ENCODE measurements around the gene GNAZ. TPM values are rescaled to one million over a fixed set of nuclear protein-coding genes. Genes with fewer than 3 reads are reported as not detected.

The GNAZ gene
- total RNA-seq, 1 experiment from 2014 or later, result 11.1 TPM

- Histone ChIP-seq H3K27me3 (ENCODE audit: insufficient read depth, low read length) (no peaks in the 10 kb centered on the region), H3K79me2 (ENCODE audit: insufficient read depth, low read length) (no peaks in the 10 kb centered on the region), H3K4me1 (ENCODE audit: control insufficient read depth in 1 of 2, insufficient read depth in 2 of 2, low read length in 2 of 2) (peaks cover 0 to 4% of the 10 kb centered on the region in 2 experiments; a peak in 1 of 4 replicates), H3K9ac (ENCODE audit: low read length) (no peak overlapping the region), H3K27ac (ENCODE audit: low read depth, low read length) (no peak overlapping the region), H3K4me2 (ENCODE audit: low read length) (no peak overlapping the region), H3K9me2 (ENCODE audit: insufficient read depth) (no peaks in the 10 kb centered on the region), H3K9me3 (ENCODE audit: control insufficient read depth in 1 of 2, insufficient read depth in 1 of 2, low read depth in 1 of 2, low read length in 2 of 2) (no peaks in the 10 kb centered on the region), H4K20me1 (ENCODE audit: insufficient read depth) (no peaks in the 10 kb centered on the region), H3K4me3 (replicated peaks in 1 of 2; ENCODE audit: low read depth in 1 of 2, low read length in 2 of 2) (no peak overlapping the region), H3K36me3 (ENCODE audit: control insufficient read depth in 1 of 2, insufficient read depth in 2 of 2, low read length in 2 of 2) (no peaks in the 10 kb centered on the region), H2AFZ (ENCODE audit: low read depth, low read length, poor library complexity, severe bottlenecking) (no peak overlapping the region)
- DNase-seq (ENCODE audit: low read depth, low spot score) (no peak), ATAC-seq (no peak)
- no TSS peak for BruUV-seq (replicated peaks)
- POLR2A ChIA-PET, result no interaction called here
- TF ChIP-seq EGR1 (IDR thresholded peaks at IDR 0.05; ENCODE audit: low read depth) (no peak), CBX3 (IDR thresholded peaks at IDR 0.05; ENCODE audit: low read depth) (no peak), SRF (IDR thresholded peaks at IDR 0.05; ENCODE audit: low read depth) (no peak), ZBTB33 (IDR thresholded peaks at IDR 0.05; ENCODE audit: extremely low read depth, insufficient replicate concordance, low read length) (no peak), EZH2phosphoT487 (IDR thresholded peaks at IDR 0.05; ENCODE audit: borderline replicate concordance) (no peak), RAD21 (IDR thresholded peaks at IDR 0.05; ENCODE audit: low read depth) (no peak), YY1 (IDR thresholded peaks at IDR 0.05; ENCODE audit: extremely low read depth, insufficient replicate concordance, low read depth, low read length) (no peak), SP1 (IDR thresholded peaks at IDR 0.05; ENCODE audit: low read depth) (no peak), SIN3A (IDR thresholded peaks at IDR 0.05; ENCODE audit: low read depth) (no peak), ZNF274 (IDR thresholded peaks at IDR 0.05; ENCODE audit: low read depth, low read length) (no peak), EZH2 (IDR thresholded peaks at IDR 0.05) (no peak), TCF7L2 (IDR thresholded peaks at IDR 0.05; ENCODE audit: borderline replicate concordance, extremely low read depth, insufficient read depth, insufficient read length) (no peak), MAX (IDR thresholded peaks at IDR 0.05) (no peak), CEBPB (IDR thresholded peaks at IDR 0.05; ENCODE audit: low read depth) (no peak), POLR2A (IDR thresholded peaks at IDR 0.05; ENCODE audit: borderline replicate concordance, extremely low read depth, insufficient read depth, insufficient read length) (no peak), POLR2AphosphoS5 (IDR thresholded peaks at IDR 0.05; ENCODE audit: low read depth, low read length) (no peak), JUND (IDR thresholded peaks at IDR 0.05) (no peak)
- TF ChIP-seq, protein P1, sequence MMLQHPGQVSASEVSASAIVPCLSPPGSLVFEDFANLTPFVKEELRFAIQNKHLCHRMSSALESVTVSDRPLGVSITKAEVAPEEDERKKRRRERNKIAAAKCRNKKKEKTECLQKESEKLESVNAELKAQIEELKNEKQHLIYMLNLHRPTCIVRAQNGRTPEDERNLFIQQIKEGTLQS (IDR thresholded peaks at IDR 0.05), result no peak
- TF ChIP-seq, protein P2, sequence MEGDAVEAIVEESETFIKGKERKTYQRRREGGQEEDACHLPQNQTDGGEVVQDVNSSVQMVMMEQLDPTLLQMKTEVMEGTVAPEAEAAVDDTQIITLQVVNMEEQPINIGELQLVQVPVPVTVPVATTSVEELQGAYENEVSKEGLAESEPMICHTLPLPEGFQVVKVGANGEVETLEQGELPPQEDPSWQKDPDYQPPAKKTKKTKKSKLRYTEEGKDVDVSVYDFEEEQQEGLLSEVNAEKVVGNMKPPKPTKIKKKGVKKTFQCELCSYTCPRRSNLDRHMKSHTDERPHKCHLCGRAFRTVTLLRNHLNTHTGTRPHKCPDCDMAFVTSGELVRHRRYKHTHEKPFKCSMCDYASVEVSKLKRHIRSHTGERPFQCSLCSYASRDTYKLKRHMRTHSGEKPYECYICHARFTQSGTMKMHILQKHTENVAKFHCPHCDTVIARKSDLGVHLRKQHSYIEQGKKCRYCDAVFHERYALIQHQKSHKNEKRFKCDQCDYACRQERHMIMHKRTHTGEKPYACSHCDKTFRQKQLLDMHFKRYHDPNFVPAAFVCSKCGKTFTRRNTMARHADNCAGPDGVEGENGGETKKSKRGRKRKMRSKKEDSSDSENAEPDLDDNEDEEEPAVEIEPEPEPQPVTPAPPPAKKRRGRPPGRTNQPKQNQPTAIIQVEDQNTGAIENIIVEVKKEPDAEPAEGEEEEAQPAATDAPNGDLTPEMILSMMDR (IDR thresholded peaks at IDR 0.05 in 2 of 3, conservative IDR thresholded peaks at IDR 0.05 in 1 of 3; ENCODE audit: borderline replicate concordance in 1 of 3, insufficient read depth in 1 of 3, low read depth in 2 of 3, low read length in 2 of 3), result no peak
- TF ChIP-seq, protein P3, sequence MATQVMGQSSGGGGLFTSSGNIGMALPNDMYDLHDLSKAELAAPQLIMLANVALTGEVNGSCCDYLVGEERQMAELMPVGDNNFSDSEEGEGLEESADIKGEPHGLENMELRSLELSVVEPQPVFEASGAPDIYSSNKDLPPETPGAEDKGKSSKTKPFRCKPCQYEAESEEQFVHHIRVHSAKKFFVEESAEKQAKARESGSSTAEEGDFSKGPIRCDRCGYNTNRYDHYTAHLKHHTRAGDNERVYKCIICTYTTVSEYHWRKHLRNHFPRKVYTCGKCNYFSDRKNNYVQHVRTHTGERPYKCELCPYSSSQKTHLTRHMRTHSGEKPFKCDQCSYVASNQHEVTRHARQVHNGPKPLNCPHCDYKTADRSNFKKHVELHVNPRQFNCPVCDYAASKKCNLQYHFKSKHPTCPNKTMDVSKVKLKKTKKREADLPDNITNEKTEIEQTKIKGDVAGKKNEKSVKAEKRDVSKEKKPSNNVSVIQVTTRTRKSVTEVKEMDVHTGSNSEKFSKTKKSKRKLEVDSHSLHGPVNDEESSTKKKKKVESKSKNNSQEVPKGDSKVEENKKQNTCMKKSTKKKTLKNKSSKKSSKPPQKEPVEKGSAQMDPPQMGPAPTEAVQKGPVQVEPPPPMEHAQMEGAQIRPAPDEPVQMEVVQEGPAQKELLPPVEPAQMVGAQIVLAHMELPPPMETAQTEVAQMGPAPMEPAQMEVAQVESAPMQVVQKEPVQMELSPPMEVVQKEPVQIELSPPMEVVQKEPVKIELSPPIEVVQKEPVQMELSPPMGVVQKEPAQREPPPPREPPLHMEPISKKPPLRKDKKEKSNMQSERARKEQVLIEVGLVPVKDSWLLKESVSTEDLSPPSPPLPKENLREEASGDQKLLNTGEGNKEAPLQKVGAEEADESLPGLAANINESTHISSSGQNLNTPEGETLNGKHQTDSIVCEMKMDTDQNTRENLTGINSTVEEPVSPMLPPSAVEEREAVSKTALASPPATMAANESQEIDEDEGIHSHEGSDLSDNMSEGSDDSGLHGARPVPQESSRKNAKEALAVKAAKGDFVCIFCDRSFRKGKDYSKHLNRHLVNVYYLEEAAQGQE (IDR thresholded peaks at IDR 0.05; ENCODE audit: low read depth), result no peak
- intact Hi-C loops (cut with micrococcal nuclease), result no loop called here
- RAD21 ChIA-PET (ENCODE audit: low non-redundant PET in 1 of 2, low total read pairs in 2 of 2, uncharacterized antibody in 2 of 2, unreplicated experiment in 2 of 2), result no interaction called here
- CTCF ChIA-PET, result interaction anchor here (3.1 kb wide), 1 partner anchor 174 kb away, joined by 30 read pairs; no protein-coding TSS in a partner anchor
These were observed 63.6 kb downstream of the GNAZ start for GRCh38 chr22:23133922-23134321.

Measured in HCT116 (cell line).